Measurements from ENCODE around the gene COBL. TPM values are rescaled to one million over a fixed set of nuclear protein-coding genes. Genes with fewer than 3 reads are reported as not detected.

COBL gene
- polyA plus RNA-seq, 1 donor (not counting 4 experiments of a cell fraction or from before 2014, with no cell fraction given) = 4.5 TPM

DNA sequence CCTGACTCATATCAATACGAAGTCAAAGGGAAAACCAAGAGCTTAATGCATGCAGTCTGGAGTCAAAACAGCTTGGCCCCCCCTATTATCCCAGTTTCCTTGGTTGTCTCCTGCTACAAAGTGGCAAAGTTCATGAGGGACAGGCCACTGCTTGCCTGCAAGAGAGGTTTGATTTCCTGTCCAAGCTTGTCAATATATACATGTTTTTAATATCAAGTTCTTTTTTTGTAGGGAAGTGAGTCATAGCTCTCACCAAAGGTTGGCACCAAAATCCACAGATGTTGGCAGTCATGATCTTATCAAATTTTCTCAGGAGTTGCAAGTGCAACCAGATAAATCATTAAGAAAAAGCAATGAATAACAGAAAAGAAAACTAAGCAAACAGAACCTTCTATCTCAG is 176.8 kb downstream of the COBL start:
- Histone ChIP-seq H3K4me2 (ENCODE audit: control insufficient read depth, extremely low read depth, insufficient read depth, low read depth, low read length) (peak overlapping the region; percentile 85), H3K9ac (ENCODE audit: control insufficient read depth, extremely low read depth, insufficient read depth, low read length) (no peak overlapping the region), H3K79me2 (ENCODE audit: control insufficient read depth, insufficient read depth, low read length) (no peaks in the 10 kb centered on the region), H3K9me1 (ENCODE audit: control insufficient read depth, extremely low read depth, insufficient read depth, low read length) (no peaks in the 10 kb centered on the region), H3K36me3 (ENCODE audit: control insufficient read depth in 2 of 2, extremely low read depth in 1 of 2, insufficient read depth in 2 of 2, low read length in 2 of 2) (no peaks in the 10 kb centered on the region), H3K4me1 (ENCODE audit: control insufficient read depth, extremely low read depth, insufficient read depth, low read length) (peaks cover 29% of the 10 kb centered on the region), H4K20me1 (ENCODE audit: control insufficient read depth, extremely low read depth, insufficient read depth, low read length) (no peaks in the 10 kb centered on the region), H3K27me3 (ENCODE audit: control insufficient read depth, extremely low read depth, insufficient read depth, low read length) (no peaks in the 10 kb centered on the region), H3K27ac (ENCODE audit: control insufficient read depth, insufficient read depth, low read length) (no peak overlapping the region), H3K4me3 (ENCODE audit: control insufficient read depth in 2 of 3, extremely low read depth in 1 of 3, insufficient read depth in 2 of 3, low read depth in 1 of 3, low read length in 3 of 3) (peak overlapping the region in 1 of 3 experiments; percentile 41), H2AFZ (ENCODE audit: control insufficient read depth, low read length) (no peak overlapping the region), H3K9me3 (ENCODE audit: control insufficient read depth, low read depth, low read length) (no peaks in the 10 kb centered on the region)
- TF ChIP-seq, protein P1, sequence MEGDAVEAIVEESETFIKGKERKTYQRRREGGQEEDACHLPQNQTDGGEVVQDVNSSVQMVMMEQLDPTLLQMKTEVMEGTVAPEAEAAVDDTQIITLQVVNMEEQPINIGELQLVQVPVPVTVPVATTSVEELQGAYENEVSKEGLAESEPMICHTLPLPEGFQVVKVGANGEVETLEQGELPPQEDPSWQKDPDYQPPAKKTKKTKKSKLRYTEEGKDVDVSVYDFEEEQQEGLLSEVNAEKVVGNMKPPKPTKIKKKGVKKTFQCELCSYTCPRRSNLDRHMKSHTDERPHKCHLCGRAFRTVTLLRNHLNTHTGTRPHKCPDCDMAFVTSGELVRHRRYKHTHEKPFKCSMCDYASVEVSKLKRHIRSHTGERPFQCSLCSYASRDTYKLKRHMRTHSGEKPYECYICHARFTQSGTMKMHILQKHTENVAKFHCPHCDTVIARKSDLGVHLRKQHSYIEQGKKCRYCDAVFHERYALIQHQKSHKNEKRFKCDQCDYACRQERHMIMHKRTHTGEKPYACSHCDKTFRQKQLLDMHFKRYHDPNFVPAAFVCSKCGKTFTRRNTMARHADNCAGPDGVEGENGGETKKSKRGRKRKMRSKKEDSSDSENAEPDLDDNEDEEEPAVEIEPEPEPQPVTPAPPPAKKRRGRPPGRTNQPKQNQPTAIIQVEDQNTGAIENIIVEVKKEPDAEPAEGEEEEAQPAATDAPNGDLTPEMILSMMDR (optimal IDR thresholded peaks at IDR 0.05 in 1 of 3, IDR thresholded peaks at IDR 0.05 in 1 of 3, conservative IDR thresholded peaks at IDR 0.05 in 1 of 3; ENCODE audit: extremely low read depth in 1 of 3, insufficient read depth in 2 of 3, low read length in 3 of 3) = no peak
- no peak for TF ChIP-seq EZH2 (IDR thresholded peaks at IDR 0.05; ENCODE audit: low read length)
- DNase-seq (ENCODE audit: low read depth, low spot score) (peak; percentile 76), FAIRE-seq (peak; percentile 68)
- dilution Hi-C loops (cut with MboI; ENCODE audit: extremely low pct_ligation_motif_present, low sequenced_read_pairs) = no loop called here

DNA sequence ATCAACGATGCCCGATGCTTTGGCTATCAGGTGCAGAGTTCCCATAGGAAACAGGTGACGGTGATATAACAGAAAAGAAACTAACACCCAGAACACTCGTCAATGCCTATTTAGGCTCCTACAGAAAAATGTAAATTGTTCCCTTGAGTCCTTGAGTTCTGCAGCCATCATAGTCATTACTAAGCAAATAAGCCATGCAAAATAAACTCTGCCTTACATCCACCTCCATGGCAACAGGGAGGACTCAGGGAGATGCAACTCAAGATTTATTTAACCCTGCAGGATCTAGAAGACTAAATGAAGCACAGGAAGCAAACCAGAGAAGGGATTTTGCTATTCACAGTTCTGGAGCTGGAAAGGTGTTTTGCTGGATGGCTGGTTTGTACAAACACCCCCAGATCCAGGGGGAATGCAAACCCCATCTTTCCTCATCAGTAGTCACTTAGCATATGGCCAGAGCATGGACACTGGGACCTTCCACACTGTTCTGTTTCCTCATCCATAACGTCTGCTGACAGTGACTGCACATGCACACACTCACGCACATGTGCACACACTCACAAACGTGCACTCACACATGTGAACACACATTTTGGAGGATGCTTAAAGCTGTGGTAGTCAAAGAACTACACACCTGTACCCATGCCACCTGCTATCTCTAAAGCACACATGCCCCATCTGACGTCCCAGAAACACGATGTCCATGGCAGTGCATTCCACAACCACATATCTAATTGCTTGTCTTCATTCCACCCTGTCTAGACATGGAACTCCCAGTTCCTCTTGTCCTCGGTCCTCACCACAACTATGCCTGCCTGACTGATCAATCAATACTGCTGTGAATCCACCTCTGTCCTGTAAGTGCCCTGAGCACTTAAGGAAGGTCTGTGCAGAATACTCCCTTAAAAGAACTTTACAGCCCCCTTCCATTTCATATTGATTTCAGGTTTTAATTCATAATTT is 178.2 kb downstream of the COBL start:
- no peak overlapping the region for H3K4me3 ChIP-seq (ENCODE audit: control insufficient read depth in 2 of 3, extremely low read depth in 1 of 3, insufficient read depth in 2 of 3, low read depth in 1 of 3, low read length in 3 of 3)
- H3K4me1 ChIP-seq (ENCODE audit: control insufficient read depth, extremely low read depth, insufficient read depth, low read length) = peaks cover 29% of the 10 kb centered on the region
- H4K20me1 ChIP-seq (ENCODE audit: control insufficient read depth, extremely low read depth, insufficient read depth, low read length) = no peaks in the 10 kb centered on the region
- no peaks in the 10 kb centered on the region for H3K27me3 ChIP-seq (ENCODE audit: control insufficient read depth, extremely low read depth, insufficient read depth, low read length)
- dilution Hi-C loops (cut with MboI; ENCODE audit: extremely low pct_ligation_motif_present, low sequenced_read_pairs) = no loop called here
- DNase-seq (ENCODE audit: low read depth, low spot score) (no peak), FAIRE-seq (peak; percentile 39)
- no peak overlapping the region for H3K27ac ChIP-seq (ENCODE audit: control insufficient read depth, insufficient read depth, low read length)
- no peaks in the 10 kb centered on the region for H3K79me2 ChIP-seq (ENCODE audit: control insufficient read depth, insufficient read depth, low read length)
- no peak overlapping the region for H3K9ac ChIP-seq (ENCODE audit: control insufficient read depth, extremely low read depth, insufficient read depth, low read length)
- H3K4me2 ChIP-seq (ENCODE audit: control insufficient read depth, extremely low read depth, insufficient read depth, low read depth, low read length) = no peak overlapping the region
- no peaks in the 10 kb centered on the region for H3K9me1 ChIP-seq (ENCODE audit: control insufficient read depth, extremely low read depth, insufficient read depth, low read length)
- H2AFZ ChIP-seq (ENCODE audit: control insufficient read depth, low read length) = no peak overlapping the region
- TF ChIP-seq, protein P1 (optimal IDR thresholded peaks at IDR 0.05 in 1 of 3, IDR thresholded peaks at IDR 0.05 in 1 of 3, conservative IDR thresholded peaks at IDR 0.05 in 1 of 3; ENCODE audit: extremely low read depth in 1 of 3, insufficient read depth in 2 of 3, low read length in 3 of 3) = no peak
- no peak for TF ChIP-seq EZH2 (IDR thresholded peaks at IDR 0.05; ENCODE audit: low read length)
- H3K9me3 ChIP-seq (ENCODE audit: control insufficient read depth, low read depth, low read length) = no peaks in the 10 kb centered on the region
- no peaks in the 10 kb centered on the region for H3K36me3 ChIP-seq (ENCODE audit: control insufficient read depth in 2 of 2, extremely low read depth in 1 of 2, insufficient read depth in 2 of 2, low read length in 2 of 2)
